Inflammatory macrophage treated with lipopolysaccharide for 4 hours (primary cell): ENCODE data around the gene LEMD3.

ENCODE experiments used
- DNase-seq: peaks from one replicate; pipeline ENCODE4 v3.0.0-alpha.2; 2020

LEMD3 gene

GRCh38 chr12:65208964-65209654 lies 39.7 kb downstream of the LEMD3 start:
- DNase-seq: no peak

DNA sequence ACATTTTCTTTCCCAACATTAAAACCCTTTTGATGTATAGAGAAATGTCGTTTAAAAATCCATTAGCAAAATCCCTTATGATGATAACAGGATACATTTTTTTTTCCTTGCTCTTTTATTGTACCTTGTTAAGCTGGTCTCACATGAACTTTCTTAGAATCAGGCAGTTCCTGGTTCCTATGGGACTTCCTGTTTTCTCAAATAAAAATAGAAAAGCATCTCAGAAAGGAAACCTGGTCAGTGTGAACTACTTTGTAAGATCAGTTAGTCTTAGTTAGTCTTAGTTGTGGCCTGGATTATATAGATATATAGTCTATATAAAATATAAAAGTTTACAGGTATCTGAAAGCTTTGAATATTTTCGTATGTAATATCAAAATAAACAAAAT lies 40.3 kb downstream of the LEMD3 start:
- peak; percentile 40 for DNase-seq

DNA sequence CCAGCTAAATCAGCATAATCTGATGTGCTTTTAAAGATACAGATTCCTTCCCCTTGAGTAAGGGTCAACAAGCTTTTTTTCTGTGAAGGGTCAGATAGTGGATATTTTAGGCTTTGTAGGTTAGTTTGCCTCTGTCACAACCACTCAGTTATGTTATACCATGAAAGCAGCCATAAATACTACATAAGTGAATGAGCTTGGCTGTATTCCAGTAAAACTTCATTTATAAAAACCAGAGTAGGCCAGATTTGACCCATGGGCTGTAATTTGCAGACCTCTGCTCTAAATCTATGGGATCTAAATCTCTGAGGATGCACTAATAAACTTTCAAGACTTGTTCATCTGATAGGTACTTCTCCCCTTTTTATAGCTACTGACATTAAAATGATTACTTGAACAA lies 47.7 kb downstream of the LEMD3 start:
- DNase-seq: no peak

- no peak for DNase-seq
These were observed 51.4 kb downstream of the LEMD3 start for GRCh38 chr12:65220761-65221160.

GRCh38 chr12:65229441-65229840 lies 60.1 kb downstream of the LEMD3 start:
- DNase-seq: no peak

GRCh38 chr12:65232476-65233077 lies 63.2 kb downstream of the LEMD3 start:
- peak; percentile 29 for DNase-seq

GRCh38 chr12:65237153-65237552 lies 67.8 kb downstream of the LEMD3 start:
- DNase-seq: no peak

GRCh38 chr12:65238609-65239008 lies 69.2 kb downstream of the LEMD3 start:
- DNase-seq: no peak

DNA sequence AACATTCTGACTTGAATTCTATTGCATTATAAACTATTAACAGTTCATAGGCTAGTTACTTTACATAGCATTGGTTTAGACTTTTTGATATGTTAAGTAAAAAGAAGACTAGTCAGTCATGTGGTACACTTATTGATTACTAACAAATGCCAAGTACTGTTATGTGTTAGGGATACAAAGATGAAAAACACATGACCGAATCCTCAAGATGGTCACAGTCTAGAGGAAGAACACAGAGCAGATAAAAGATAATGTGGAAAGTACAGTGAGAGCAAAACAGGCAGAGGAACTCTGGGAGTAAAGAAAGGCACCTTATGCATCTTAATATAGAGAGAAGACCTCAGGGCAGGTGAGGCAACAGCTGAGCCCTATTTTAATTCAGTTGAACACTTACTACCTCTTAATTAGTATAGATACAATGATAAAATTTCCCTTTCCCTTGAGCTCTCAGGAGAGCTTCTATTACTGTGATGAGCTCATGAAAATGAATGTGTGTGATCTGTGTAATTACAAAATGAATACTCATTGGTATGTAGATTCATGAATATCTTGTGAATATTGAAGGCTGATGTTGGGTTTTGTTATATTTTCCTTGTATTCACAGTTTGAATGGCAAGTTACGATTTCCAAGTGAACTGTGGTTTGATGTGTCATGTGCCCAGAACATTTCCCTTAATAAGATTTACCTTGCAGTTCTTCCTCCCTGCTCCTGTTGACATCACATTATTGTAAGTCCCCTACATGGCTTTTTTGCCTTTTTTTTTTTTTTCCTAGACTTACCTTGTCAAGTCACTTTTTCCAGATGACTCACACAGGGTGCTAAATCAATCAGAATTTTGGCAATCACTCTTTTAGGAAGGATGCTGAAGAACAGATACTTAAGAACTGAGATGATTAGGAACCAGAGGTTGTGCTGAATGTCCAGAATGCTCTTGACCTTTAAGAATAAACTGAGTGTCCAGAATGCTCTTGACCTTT lies 79.6 kb downstream of the LEMD3 start:
- DNase-seq: no peak

- no peak for DNase-seq
These were observed 83.1 kb downstream of the LEMD3 start for GRCh38 chr12:65252515-65252914.

DNA sequence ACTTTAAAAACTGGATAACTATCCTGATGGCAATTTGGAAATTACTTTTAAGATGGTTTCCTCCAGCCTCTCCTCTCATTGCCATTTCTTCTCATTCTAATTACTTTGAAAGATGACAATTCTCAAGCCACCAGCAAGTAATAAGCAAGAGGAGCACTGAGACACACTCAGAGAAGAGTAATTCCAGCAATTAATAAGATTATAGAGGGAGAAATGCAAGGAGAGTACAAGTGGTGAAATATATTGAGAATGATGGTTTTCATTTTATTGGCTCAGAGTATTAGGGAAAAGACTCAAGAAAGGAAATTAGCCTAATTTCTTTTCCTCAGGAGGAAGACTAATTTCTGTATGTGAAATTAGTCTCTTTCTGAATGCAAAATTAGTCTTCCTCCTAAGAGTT lies 88.6 kb downstream of the LEMD3 start:
- DNase-seq: no peak

DNA sequence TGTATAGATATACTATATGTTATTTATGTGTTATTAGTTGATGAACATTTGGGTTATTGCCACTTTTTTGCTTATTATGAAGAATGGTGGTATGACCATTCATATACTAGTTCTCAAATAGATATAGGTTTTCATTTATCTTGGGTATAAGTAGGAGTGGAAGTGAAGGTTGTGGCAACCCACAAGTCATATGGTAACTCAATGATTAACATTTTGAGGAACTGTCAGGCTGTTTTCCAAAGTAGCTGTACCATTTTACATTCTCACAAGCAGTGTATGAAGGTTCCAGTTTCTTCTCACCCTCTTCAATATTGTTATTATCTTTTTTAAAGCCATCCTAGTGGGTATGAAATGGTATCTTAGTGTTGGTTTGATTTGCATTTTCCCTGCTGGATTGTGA lies 90.1 kb downstream of the LEMD3 start:
- DNase-seq: peak; percentile 4

GRCh38 chr12:65263777-65264176 lies 94.4 kb downstream of the LEMD3 start:
- peak; percentile 26 for DNase-seq

DNA sequence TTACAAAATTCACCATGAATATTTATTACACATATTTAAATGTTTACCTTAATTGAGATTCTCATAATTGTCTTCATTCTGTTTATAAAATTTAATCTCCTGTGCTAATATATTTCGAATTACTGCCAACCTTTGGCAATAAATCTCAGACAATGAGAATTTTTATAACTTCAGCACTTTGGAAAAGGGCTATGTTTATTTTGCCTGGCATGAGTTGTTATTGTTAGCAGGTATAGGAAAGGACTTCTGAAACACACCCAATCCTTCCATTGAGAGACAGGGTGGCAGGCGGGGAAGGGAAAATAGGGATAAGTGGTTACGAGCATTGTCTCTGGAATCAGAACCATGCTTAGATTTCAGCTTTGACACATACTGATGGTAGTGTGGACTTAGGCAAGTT lies 97.0 kb downstream of the LEMD3 start:
- no peak for DNase-seq

DNA sequence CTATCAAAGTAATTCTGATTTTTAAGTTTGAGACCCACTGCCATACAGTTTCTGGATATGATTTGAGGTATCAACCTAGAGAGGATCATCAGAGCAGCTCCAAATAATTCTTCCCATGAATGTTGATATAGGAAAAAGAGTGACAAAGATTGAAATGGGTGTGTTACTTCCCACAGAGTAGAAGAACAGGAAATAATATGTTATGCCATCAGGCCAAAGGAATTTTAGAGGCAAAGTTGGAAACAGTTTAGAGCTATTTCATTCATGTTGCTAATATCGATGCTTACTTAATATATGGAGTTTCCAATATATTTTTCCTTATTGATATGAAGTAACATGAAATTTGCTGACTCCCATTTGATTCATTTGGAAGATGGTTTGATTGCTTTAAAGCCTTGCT lies 100.2 kb downstream of the LEMD3 start:
- no peak for DNase-seq

DNA sequence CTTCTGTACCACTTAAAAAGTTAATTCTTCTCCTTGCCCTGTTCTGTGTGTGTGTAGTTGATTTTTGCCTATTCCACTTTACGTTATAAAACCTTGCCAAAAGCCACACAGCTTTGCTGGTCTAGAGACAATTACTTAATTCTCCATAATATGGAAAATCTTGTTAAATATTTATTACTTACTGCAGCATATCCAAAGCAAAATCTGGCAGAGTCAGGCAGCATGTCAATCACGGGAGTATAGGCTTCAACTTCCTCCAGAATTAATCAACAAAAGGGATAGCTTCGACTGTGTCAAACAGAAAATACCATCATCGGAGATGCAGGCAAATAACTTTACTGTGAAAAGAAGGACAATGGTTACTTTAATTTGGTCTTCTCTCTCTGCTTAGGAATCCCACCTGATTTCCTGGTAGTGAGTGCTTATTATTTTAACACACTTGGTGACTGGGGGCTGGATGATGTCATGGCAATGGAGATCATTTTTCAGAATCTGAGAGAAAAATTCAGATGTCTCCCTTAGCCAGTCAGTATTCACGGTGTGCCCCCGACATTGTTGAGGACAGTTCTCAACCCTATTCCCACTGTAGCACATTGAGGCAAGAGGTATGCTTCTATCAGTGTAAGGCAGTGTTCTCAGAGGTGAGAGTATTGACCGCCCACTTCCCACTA lies 105.4 kb downstream of the LEMD3 start:
- DNase-seq: no peak

GRCh38 chr12:65275627-65276026 lies 106.2 kb downstream of the LEMD3 start:
- no peak for DNase-seq

DNA sequence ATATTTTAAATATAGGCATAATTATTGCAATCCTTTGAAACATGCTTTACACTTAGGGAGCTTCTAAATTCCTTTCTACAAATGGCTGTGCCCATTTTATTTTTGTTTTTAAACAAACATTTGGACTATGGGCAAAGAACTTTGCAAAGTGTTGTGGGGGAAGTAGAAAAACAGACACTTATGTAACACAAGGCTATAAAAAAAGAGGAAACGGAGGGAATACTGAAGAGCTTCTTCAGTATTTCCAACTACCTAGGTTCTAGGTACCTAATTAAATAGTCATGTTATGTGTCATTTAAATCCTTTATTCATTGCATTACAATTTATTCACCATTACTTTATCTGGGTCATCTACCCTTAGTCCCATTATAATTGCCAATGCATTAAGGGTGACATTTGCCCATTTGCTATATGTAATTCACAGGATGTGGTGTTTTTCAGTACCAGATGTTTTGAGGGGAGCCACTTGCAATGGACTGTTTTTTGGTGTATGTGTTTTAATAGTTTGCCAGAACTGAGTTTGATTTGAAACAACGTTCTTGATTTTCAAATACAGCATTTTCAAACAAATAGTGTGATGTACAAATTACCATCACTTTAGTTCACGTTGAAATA lies 107.6 kb downstream of the LEMD3 start:
- DNase-seq: peak; percentile 21

DNA sequence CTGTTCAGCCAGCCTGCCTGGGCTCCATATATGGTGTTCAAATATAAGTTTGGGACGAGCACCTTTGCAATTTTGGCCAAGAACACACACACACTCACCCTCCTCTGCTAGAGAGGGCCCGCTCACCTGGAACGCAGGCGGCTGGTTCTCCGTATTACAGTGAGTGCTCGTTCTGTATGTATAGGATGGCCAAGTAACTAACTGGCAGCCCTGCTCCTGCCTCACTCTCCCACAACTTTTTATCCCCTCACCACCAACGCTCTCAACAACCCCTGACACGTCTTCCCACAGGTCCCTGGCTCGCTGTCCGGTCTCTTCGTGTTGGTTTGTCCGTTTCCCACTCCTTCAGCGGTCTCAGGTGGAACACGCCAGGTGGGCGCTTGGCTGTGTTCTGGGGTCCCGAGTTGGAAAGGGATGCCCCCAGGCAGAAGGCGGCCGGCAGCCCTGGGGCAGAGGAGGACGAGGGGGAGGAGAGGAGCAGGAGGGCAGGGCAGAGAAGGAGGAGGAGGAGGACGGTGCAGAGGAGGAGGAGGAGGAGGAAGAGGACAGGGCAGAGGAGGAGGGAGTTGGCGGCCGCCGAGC lies 108.7 kb downstream of the LEMD3 start:
- no peak for DNase-seq

GRCh38 chr12:65278576-65279368 lies 109.4 kb downstream of the LEMD3 start, which contains the start of gene MSRB3:
MSRB3 (plus strand) TSS chr12:65278683; CDS start chr12:65308580, 29,897 bp downstream.
- DNase-seq: peak; percentile 4

DNA sequence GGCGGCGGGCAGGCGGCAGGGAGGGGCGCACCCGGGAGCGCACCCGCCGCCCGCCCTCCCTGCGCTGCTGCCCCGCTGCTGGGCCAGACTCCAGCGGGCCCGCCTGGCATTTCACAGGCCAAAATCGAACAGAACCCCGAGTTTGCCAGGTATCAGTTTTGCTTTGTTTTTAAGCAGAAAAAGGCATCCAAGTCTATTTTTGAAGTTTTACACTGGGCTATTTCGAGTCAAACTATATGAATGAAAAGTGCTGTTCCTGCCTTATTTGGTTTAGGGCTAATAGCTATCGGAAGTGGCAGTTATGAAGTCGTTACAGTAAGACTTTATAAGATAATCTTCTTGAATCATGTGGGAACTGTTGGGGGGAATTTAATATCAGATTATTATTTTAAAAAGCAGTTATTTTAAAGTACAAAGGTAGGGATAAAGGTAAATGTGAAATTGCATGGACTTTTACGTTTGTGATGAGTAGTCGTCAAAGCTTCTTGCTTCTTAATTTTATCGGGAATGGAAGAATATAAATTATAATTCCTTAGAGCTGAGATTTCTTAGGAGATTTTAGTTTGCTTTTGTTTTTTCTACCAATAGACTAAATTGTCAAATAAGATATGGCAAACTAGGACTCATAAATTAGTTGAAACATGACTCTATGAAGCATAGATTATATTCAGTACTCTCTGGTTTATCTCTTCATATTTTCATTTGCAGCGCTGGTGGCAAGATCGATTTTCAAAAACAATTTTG lies 110.2 kb downstream of the LEMD3 start:
- DNase-seq: no peak
